ENCODE measurements around the gene PACRG.
A peak's percentile ranks its signal among the peaks of the same experiment; 100 is the strongest.

Gene PACRG

GRCh38 chr6:162873537-162873936, 145.8 kb downstream of the PACRG start:
- DNase-seq: no peak

GRCh38 chr6:162875070-162875469, 147.3 kb downstream of the PACRG start:
- no peak for DNase-seq

GRCh38 chr6:162882801-162883481, 155.2 kb downstream of the PACRG start:
- no peak for DNase-seq

GRCh38 chr6:162887981-162888689, 160.4 kb downstream of the PACRG start:
- DNase-seq: no peak

GRCh38 chr6:162889303-162889702, 161.5 kb downstream of the PACRG start:
- DNase-seq: no peak

GRCh38 chr6:162898011-162898410, 170.2 kb downstream of the PACRG start:
- DNase-seq: no peak

- no peak for DNase-seq
Observed at GRCh38 chr6:162899148-162899547, 171.4 kb downstream of the PACRG start.

GRCh38 chr6:162900503-162900902, 172.7 kb downstream of the PACRG start:
- DNase-seq: no peak

GRCh38 chr6:162904069-162904663, 176.4 kb downstream of the PACRG start:
- no peak for DNase-seq

- no peak for DNase-seq
Observed at GRCh38 chr6:162906479-162906878, 178.7 kb downstream of the PACRG start.

- no peak for DNase-seq
Observed at GRCh38 chr6:162907876-162908481, 180.2 kb downstream of the PACRG start.

- no peak for DNase-seq
Observed at GRCh38 chr6:162913206-162913605, 185.4 kb downstream of the PACRG start.

- no peak for DNase-seq
Observed at GRCh38 chr6:162917506-162917905, 189.7 kb downstream of the PACRG start.

- no peak for DNase-seq
Observed at GRCh38 chr6:162921062-162921461, 193.3 kb downstream of the PACRG start.

GRCh38 chr6:162921510-162922040, 193.8 kb downstream of the PACRG start:
- no peak for DNase-seq

GRCh38 chr6:162922563-162923166, 194.9 kb downstream of the PACRG start:
- DNase-seq: no peak

- DNase-seq: no peak
Observed at GRCh38 chr6:162934844-162935243, 207.1 kb downstream of the PACRG start.

- no peak for DNase-seq
Observed at GRCh38 chr6:162940426-162940825, 212.7 kb downstream of the PACRG start.

GRCh38 chr6:162941128-162941527, 213.4 kb downstream of the PACRG start:
- DNase-seq: no peak

GRCh38 chr6:162942866-162943265, 215.1 kb downstream of the PACRG start:
- peak; percentile 72 for DNase-seq

GRCh38 chr6:162943369-162943768, 215.6 kb downstream of the PACRG start:
- no peak for DNase-seq

GRCh38 chr6:162951164-162951743, 223.5 kb downstream of the PACRG start:
- DNase-seq: no peak

GRCh38 chr6:162952423-162952822, 224.6 kb downstream of the PACRG start:
- no peak for DNase-seq
